ENCODE data around the gene AVPR1B.

Gene AVPR1B

DNA sequence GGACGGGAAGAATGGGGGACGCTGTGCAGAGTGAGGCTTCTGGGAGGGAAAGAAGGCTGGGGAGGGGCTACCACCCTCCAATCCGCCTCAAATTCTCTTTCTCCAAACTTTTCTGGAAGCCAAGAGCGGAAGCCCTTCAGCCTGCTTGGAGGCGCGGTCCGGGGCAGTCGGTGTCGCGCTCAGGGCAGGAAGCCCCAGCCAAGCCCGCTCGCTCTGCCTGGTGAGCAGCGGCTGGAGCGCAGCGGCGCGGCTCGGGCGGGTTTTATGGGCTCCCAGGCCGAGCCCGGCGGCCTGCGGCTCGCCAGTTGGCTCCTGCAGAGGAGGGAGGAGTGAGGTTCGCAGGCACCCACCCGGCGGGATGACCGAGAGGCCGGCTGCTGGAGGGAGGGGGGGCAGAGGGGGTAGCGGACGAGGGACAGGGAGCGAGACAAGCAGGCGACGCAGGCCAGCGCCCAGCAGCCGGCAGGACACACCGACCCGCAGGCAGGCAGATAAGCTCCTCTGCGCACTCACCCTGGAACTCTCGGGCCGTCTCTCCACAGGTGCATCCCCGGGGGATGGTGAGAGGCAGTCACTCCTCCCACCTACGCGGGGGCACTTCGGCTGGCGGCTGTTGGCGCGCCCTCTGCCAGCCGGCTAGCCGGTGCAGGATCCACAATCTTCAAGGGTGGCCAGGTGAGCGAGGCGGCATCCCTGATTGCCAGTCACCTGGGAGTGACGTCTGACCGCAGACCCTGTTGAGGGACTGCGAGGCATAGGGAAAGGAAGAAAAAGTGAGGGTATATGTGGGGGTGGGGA lies at the start of gene AVPR1B:
Gene AVPR1B, minus strand, starts transcription at position 238 of the 798 bp plus-strand sequence. CDS start 498 bp downstream, outside the sequence.
- Histone ChIP-seq H3K27ac (no peak within 1 kb of the TSS), H3K4me3 (ENCODE audit: low read depth in 1 of 2, low read length in 1 of 2) (no peak within 1 kb of the TSS), H3K9me3 (no peaks in the 10 kb centered on the region), H3K27me3 (peaks cover 69% of the 10 kb centered on the region), H3K36me3 (no peaks in the 10 kb centered on the region), H3K4me1 (ENCODE audit: control insufficient read depth in 1 of 2, insufficient read depth in 1 of 2, low read depth in 1 of 2, low read length in 1 of 2) (peaks cover 0 to 8% of the 10 kb centered on the region in 2 experiments)
- TF ChIP-seq CTCF (IDR thresholded peaks at IDR 0.05), result no peak

DNA sequence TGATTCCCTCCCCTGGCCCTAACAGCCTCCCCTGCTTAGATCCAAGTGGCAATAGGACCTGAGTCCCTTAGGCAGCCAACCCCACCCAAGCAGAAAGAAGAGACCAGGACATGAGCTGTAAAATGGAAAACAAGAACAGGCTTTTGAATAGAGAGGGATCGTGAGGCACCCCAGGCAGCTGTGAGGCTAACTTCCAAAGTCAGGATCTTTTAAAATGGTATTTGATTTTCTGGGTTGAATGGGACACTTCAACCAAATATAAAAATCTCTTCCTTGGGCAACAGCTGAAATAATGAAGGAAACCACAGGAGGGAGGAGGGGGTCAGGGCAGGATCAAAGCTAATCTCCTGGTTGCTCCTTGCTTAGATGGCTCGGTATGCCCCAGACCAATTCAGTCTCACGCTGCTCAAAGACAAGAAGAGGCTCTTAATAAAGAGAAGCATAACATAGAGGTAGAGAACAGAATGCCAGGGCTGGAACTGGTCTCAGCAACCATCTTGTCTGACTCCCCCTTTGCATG lies 28.6 kb upstream of the AVPR1B start:
- no peaks in the 10 kb centered on the region for H3K9me3 ChIP-seq
- no peaks in the 10 kb centered on the region for H3K36me3 ChIP-seq
- peaks cover 6% of the 10 kb centered on the region for H3K27me3 ChIP-seq
- no peak overlapping the region for H3K4me3 ChIP-seq (ENCODE audit: low read depth in 1 of 2, low read length in 1 of 2)
- TF ChIP-seq CTCF (IDR thresholded peaks at IDR 0.05), result no peak
- H3K4me1 ChIP-seq (ENCODE audit: control insufficient read depth in 1 of 2, insufficient read depth in 1 of 2, low read depth in 1 of 2, low read length in 1 of 2), result no peaks in the 10 kb centered on the region
- H3K27ac ChIP-seq, result no peak overlapping the region

- H3K27ac ChIP-seq, result no peak overlapping the region
- no peak for TF ChIP-seq CTCF (IDR thresholded peaks at IDR 0.05)
- no peaks in the 10 kb centered on the region for H3K4me1 ChIP-seq (ENCODE audit: control insufficient read depth in 1 of 2, insufficient read depth in 1 of 2, low read depth in 1 of 2, low read length in 1 of 2)
- H3K36me3 ChIP-seq, result no peaks in the 10 kb centered on the region
- no peaks in the 10 kb centered on the region for H3K9me3 ChIP-seq
- H3K4me3 ChIP-seq (ENCODE audit: low read depth in 1 of 2, low read length in 1 of 2), result no peak overlapping the region
- H3K27me3 ChIP-seq, result peaks cover 17% of the 10 kb centered on the region
Observed at GRCh38 chr1:206144605-206145004, 27.4 kb upstream of the AVPR1B start.

DNA sequence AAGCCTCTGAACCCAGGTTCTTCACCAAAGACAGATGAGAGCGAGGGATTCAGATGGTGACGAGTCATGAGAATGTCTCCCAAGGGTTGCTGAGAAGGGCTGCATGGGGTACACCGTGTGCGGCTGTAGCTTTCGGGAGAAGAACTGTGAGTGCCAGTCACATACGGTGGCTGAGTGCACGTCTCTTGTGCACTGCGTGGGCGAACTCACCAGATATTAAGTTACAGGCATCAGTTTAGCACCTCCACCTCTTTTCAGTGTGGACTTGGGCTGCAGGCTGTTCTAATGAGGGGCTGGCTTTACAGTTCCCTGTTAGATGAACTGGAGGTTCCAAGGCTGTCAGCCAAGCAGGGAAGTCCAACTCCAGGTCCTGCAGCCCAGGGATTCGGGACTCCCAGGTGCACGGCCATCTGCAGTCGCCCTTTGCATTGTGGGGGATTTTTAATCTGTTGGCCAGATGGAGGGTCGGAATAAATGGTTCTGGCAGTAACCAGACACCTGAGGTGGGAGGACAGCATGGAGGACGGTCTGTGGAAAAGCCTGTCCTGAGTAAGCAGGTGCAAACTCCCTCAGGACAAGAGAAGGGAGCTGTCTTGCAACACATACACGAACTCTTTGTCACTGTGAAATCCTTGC lies 26.5 kb upstream of the AVPR1B start:
- H3K27me3 ChIP-seq, result peaks cover 25% of the 10 kb centered on the region
- H3K36me3 ChIP-seq, result no peaks in the 10 kb centered on the region

DNA sequence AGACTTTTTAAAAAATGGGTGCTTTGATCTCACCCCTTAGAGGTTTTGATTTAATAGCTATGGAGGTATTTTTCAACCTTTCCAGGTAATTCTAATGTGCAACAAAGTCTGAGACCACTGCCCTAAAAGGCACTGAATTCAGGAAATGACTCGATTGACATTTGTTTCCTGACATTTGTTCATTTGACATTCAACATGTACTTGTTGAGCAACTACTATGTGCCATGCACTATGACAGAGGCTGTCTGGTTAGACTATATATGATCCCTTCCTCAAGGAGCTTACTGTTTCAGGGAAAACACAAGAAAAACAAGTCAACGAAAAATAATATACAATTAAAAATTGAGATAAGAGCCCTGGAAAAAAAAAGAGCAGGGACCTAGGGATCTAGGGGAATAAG lies 25.6 kb upstream of the AVPR1B start:
- no peaks in the 10 kb centered on the region for H3K4me1 ChIP-seq (ENCODE audit: control insufficient read depth in 1 of 2, insufficient read depth in 1 of 2, low read depth in 1 of 2, low read length in 1 of 2)
- no peak overlapping the region for H3K27ac ChIP-seq
- no peak overlapping the region for H3K4me3 ChIP-seq (ENCODE audit: low read depth in 1 of 2, low read length in 1 of 2)
- no peaks in the 10 kb centered on the region for H3K36me3 ChIP-seq
- peaks cover 32% of the 10 kb centered on the region for H3K27me3 ChIP-seq
- TF ChIP-seq CTCF (IDR thresholded peaks at IDR 0.05), result no peak
- no peaks in the 10 kb centered on the region for H3K9me3 ChIP-seq

More for the DNA sequence above, 26.5 kb upstream of the AVPR1B start:
- no peak for TF ChIP-seq CTCF (IDR thresholded peaks at IDR 0.05)
- no peak overlapping the region for H3K4me3 ChIP-seq (ENCODE audit: low read depth in 1 of 2, low read length in 1 of 2)
- no peaks in the 10 kb centered on the region for H3K4me1 ChIP-seq (ENCODE audit: control insufficient read depth in 1 of 2, insufficient read depth in 1 of 2, low read depth in 1 of 2, low read length in 1 of 2)
- H3K27ac ChIP-seq, result no peak overlapping the region
- H3K9me3 ChIP-seq, result no peaks in the 10 kb centered on the region
